Brain microvascular endothelial cell (primary cell): ENCODE results near the gene TASP1.

Source experiments
- DNase-seq: peaks from one replicate; pipeline ENCODE4 v3.0.0-alpha.2; 2020
- H3K27ac ChIP-seq: fragments of 250-450 bp; sonication (Bioruptor Pico); 2 replicates; pipeline ENCODE4 v1.5.1; 2020; ENCODE audit warnings: mild to moderate bottlenecking, moderate library complexity
- H3K27me3 ChIP-seq: fragments of 250-450 bp; sonication (Bioruptor Pico); replicated peaks from 2 replicates; pipeline ENCODE4 v1.5.1; 2020; ENCODE audit warnings: mild to moderate bottlenecking
- H3K36me3 ChIP-seq: fragments of 250-450 bp; sonication (Bioruptor Pico); replicated peaks from 2 replicates; pipeline ENCODE4 v1.5.1; 2020; ENCODE audit warnings: mild to moderate bottlenecking
- H3K4me3 ChIP-seq: 2 replicates; pipeline ENCODE4 v1.5.1; 2011; ENCODE audit warnings: low read depth, mild to moderate bottlenecking, control low read depth, low read length, moderate library complexity
- CTCF ChIP-seq: IDR thresholded peaks from 2 replicates; pipeline ENCODE4 v1.5.1; 2011; ENCODE audit warnings: low read depth, mild to moderate bottlenecking, moderate library complexity, low read length, control low read depth, inconsistent platforms; ENCODE audit errors: missing control alignments
- in situ Hi-C: cut with HindIII; loops from 2 replicates; pipeline ENCODE4 v1.10.0; 2017; ENCODE audit warnings: low sequenced_read_pairs, low pct_ligation_motif_present

The TASP1 gene

DNA sequence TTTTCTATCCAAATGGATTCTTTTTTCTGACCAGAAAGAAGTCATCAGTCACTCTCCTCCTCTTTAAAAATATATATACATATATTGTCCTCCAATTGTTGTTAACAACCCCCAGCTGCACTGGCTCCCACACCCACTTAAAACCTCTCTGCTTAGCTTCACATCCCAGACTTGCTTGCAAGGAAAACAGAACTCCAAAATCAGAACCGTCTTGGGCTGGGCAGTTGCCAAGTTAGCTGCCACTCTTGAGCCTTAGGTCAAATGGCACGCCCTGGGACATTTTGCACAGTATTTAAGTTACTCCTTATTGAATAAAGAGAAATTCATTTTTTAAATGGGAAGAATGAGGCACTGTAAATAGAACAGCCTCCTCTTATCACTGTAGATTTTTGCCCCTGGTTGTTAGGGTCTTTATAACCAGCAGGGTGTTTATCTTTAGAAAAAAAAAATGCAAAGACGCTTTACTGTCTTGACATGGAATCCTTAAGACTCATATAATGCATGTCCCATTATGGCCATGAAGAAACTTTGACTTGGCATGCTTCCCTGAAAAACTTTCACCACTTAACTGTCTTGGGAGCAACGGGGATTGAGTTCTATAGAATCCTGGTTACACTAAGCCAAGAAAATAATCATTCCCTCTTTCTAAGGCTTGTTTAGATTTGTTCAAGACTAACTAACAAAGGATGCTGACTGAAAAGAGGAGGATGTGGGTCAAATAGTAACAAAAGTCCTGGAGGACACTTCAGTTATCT is 213.2 kb downstream of the TASP1 start:
- no peak for TF ChIP-seq CTCF
- Histone ChIP-seq H3K27ac (no peak overlapping the region), H3K4me3 (no peak overlapping the region), H3K27me3 (no peaks in the 10 kb centered on the region), H3K36me3 (no peaks in the 10 kb centered on the region)
- DNase-seq: no peak
- in situ Hi-C loops: no loop called here

DNA sequence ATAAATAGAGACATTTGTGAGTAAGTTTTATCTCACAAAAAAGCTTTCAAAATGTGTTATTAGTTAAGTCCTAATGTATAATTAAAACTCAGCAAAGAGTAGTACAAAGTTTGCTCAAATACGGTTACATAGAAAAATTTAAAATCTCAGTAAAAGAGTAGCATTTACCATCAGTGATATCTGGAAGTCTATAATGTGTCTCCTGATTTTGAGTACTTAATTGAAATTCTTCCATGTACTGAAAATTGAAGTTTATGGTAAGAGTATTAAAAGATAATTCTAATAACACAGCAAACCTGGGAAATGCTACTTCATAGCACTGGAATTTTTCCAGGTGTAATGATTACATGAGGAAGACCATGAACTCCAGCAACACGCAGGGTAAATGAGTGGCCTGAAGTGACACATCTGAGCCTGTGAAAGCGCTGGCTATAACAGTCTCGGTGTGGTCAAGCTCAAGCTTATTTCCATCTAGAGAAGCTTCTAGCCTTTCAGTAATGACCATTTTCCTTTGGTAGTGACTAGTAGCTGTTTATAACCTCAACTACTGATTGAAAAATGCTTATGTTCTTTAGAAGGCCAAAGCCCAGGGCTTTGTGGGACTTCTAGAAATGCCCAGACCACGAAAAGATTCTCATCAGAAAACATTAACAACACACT is 214.4 kb downstream of the TASP1 start:
- TF ChIP-seq CTCF: no peak
- Histone ChIP-seq H3K27me3 (no peaks in the 10 kb centered on the region), H3K36me3 (no peaks in the 10 kb centered on the region), H3K27ac (no peak overlapping the region), H3K4me3 (no peak overlapping the region)
- in situ Hi-C loops: no loop called here
- DNase-seq: no peak

DNA sequence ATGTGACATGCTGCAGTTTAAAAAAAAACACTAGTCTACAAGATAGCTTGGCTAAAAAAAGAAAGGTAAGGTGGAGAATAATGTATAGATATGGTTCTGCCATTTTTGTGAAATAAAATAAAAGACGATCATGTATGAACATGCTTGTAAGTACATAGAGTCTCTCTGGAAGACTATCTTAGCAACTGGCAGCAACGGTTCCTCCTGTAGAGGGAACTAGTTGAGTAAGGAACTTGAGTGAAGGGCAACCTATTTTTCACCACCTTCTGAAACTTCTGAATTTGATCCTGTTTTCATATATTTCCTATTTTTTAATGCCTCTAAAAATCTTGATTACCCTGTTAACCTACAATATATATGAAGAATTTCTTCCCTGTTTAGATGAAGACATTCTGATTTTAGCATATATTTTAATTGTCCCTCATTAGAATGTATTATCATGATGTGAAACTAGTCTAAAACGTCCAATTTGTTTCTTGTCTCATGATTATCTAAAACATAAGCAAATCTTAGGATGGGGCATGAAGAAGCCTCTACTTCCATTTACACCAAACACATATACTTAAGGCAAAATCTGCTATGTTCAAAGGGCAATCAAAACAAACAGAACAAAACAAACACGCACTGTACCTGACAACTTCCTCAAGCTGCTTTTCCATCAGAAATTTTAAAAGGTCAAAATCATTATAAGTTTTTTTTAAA is 215.1 kb downstream of the TASP1 start:
- no peak for TF ChIP-seq CTCF
- no peak for DNase-seq
- Histone ChIP-seq H3K27ac (no peak overlapping the region), H3K36me3 (no peaks in the 10 kb centered on the region), H3K4me3 (no peak overlapping the region), H3K27me3 (no peaks in the 10 kb centered on the region)
- in situ Hi-C loops: no loop called here

DNA sequence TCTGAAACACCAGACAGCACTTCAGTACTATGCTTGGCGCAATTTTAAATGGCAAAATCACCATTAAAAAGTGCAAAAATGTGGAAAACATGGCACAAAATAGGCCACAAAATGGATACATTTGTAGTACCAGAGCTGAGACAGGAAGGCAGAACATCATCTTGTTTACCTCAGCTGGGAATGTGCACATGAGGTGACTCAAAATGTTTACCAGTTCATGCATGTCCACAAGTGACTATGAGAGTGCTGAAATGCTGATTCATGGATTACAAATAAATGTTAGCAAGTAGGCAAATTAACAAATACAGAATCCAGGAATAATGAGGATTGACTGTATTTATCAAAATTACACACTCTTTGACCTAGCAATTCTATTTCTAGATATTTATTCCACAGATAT is 216.1 kb downstream of the TASP1 start:
- no peak overlapping the region for H3K27ac ChIP-seq
- in situ Hi-C loops: no loop called here
- no peak for TF ChIP-seq CTCF
- no peaks in the 10 kb centered on the region for H3K36me3 ChIP-seq
- H3K4me3 ChIP-seq: no peak overlapping the region
- no peaks in the 10 kb centered on the region for H3K27me3 ChIP-seq
- DNase-seq: no peak

GRCh38 chr20:13420625-13421024 is 218.1 kb downstream of the TASP1 start:
- in situ Hi-C loops: no loop called here
- Histone ChIP-seq H3K27ac (no peak overlapping the region), H3K4me3 (no peak overlapping the region), H3K27me3 (no peaks in the 10 kb centered on the region), H3K36me3 (no peaks in the 10 kb centered on the region)
- no peak for DNase-seq
- no peak for TF ChIP-seq CTCF
